H1 (cell line): ENCODE results near the gene GLT8D1.
"Not testable (repeated sequence)": the region's sequence is repeated elsewhere in the genome, so short reads cannot be mapped to it uniquely, and the experiment has no call there.

Experiments used
- ATF3 ChIP-seq: IDR thresholded peaks from 2 replicates; pipeline ENCODE4 v1.6.1; 2011; ENCODE audit warnings: low read depth, mild to moderate bottlenecking, low read length; ENCODE audit not compliant: insufficient read depth
- CEBPB ChIP-seq: IDR thresholded peaks from 2 replicates; pipeline ENCODE4 v1.6.1; 2012; ENCODE audit warnings: low read depth, low read length
- CREB1 ChIP-seq: IDR thresholded peaks from 2 replicates; pipeline ENCODE4 v1.6.1; 2012; ENCODE audit warnings: inconsistent platforms
- CTCF ChIP-seq, 3 experiments: IDR thresholded peaks; 1 replicate in 2 of 3; 2 replicates in 1 of 3; pipeline versions ENCODE4 v1.5.1 to v1.6.1; 2011; ENCODE audit warnings: low read length in 3 of 3, mild to moderate bottlenecking in 3 of 3, inconsistent platforms in 2 of 3, low read depth in 1 of 3, moderate library complexity in 1 of 3; ENCODE audit not compliant: insufficient read depth in 1 of 3; ENCODE audit errors: control extremely low read depth in 1 of 3
- EP300 ChIP-seq, 2 experiments: IDR thresholded peaks; 1 replicate in 1 of 2; 2 replicates in 1 of 2; pipeline ENCODE4 v1.6.1; 2011 to 2012; ENCODE audit warnings: low read depth in 2 of 2, low read length in 2 of 2, mild to moderate bottlenecking in 2 of 2, borderline replicate concordance in 1 of 2, inconsistent platforms in 1 of 2, moderate library complexity in 1 of 2
- EZH2 ChIP-seq: fragments of 200-600 bp; sonication (generic); IDR thresholded peaks from 2 replicates; pipeline ENCODE4 v1.7.1; 2012; ENCODE audit warnings: low read depth, mild to moderate bottlenecking, moderate library complexity, low read length, inconsistent platforms; ENCODE audit not compliant: severe bottlenecking
- POLR2A ChIP-seq, 2 experiments: IDR thresholded peaks; 1 replicate in 1 of 2; 2 replicates in 1 of 2; pipeline ENCODE4 v1.6.1; 2011; ENCODE audit warnings: low read depth in 2 of 2, low read length in 2 of 2, mild to moderate bottlenecking in 2 of 2; ENCODE audit errors: control extremely low read depth in 1 of 2
- RAD21 ChIP-seq, 2 experiments: IDR thresholded peaks in 1 of 2; conservative IDR thresholded peaks in 1 of 2; 2 replicates each; pipeline ENCODE4 v1.6.1; 2011; ENCODE audit warnings: low read depth in 2 of 2, low read length in 2 of 2, improper control_type of control experiment in 1 of 2, inconsistent platforms in 1 of 2, mild to moderate bottlenecking in 1 of 2, moderate library complexity in 1 of 2
- SRF ChIP-seq: IDR thresholded peaks from 2 replicates; pipeline ENCODE4 v1.6.1; 2011; ENCODE audit warnings: mild to moderate bottlenecking, low read depth, low read length, moderate library complexity
- YY1 ChIP-seq: IDR thresholded peaks from 2 replicates; pipeline ENCODE4 v1.6.1; 2011; ENCODE audit warnings: low read depth, mild to moderate bottlenecking, low read length
- ZNF274 ChIP-seq: IDR thresholded peaks from 2 replicates; pipeline ENCODE4 v1.7.0; 2012; ENCODE audit warnings: low read length, borderline replicate concordance; ENCODE audit errors: extremely low read depth
- TF ChIP-seq, protein P1 (sequence below): IDR thresholded peaks from 2 replicates; pipeline ENCODE4 v1.6.1; 2012; ENCODE audit warnings: inconsistent platforms
- TF ChIP-seq, protein P2 (sequence below): IDR thresholded peaks from 2 replicates; pipeline ENCODE4 v1.6.1; 2012; ENCODE audit warnings: low read length, inconsistent platforms

DNA sequence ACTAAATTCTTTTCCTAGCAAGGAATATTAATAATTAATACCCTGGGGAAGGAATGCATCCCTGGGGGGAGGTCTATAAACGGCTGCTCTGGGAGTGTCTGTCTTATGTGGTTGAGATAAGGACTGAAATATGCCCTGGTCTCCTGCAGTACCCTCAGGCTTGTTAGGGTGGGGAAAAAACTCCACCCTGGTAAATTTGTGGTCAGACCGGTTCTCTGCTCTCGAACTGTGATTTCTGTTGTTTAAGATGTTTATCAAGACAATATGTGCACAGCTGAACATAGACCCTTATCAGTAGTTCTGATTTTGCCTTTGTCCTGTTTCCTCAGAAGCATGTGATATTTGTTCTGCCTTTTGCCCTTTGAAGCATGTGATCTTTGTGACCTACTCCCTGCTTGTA, 23.2 kb upstream of the GLT8D1 start:
- TF ChIP-seq, protein P1, sequence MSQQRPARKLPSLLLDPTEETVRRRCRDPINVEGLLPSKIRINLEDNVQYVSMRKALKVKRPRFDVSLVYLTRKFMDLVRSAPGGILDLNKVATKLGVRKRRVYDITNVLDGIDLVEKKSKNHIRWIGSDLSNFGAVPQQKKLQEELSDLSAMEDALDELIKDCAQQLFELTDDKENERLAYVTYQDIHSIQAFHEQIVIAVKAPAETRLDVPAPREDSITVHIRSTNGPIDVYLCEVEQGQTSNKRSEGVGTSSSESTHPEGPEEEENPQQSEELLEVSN, result not testable (repeated sequence)
- not testable (repeated sequence) for TF ChIP-seq CTCF (IDR thresholded peaks at IDR 0.05; ENCODE audit: control extremely low read depth in 1 of 3, insufficient read depth in 1 of 3, low read depth in 1 of 3, low read length in 3 of 3); POLR2A (IDR thresholded peaks at IDR 0.05; ENCODE audit: control extremely low read depth in 1 of 2, low read depth in 2 of 2, low read length in 2 of 2); ATF3; SRF; EZH2; CEBPB; EP300 (IDR thresholded peaks at IDR 0.05; ENCODE audit: borderline replicate concordance in 1 of 2, low read depth in 2 of 2, low read length in 2 of 2); RAD21 (IDR thresholded peaks at IDR 0.05 in 1 of 2, conservative IDR thresholded peaks at IDR 0.05 in 1 of 2; ENCODE audit: low read depth in 2 of 2, low read length in 2 of 2); ZNF274; CREB1; YY1
- TF ChIP-seq, protein P2, sequence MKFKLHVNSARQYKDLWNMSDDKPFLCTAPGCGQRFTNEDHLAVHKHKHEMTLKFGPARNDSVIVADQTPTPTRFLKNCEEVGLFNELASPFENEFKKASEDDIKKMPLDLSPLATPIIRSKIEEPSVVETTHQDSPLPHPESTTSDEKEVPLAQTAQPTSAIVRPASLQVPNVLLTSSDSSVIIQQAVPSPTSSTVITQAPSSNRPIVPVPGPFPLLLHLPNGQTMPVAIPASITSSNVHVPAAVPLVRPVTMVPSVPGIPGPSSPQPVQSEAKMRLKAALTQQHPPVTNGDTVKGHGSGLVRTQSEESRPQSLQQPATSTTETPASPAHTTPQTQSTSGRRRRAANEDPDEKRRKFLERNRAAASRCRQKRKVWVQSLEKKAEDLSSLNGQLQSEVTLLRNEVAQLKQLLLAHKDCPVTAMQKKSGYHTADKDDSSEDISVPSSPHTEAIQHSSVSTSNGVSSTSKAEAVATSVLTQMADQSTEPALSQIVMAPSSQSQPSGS, result not testable (repeated sequence)
